ENCODE data around the gene NOM1.

Gene NOM1

DNA sequence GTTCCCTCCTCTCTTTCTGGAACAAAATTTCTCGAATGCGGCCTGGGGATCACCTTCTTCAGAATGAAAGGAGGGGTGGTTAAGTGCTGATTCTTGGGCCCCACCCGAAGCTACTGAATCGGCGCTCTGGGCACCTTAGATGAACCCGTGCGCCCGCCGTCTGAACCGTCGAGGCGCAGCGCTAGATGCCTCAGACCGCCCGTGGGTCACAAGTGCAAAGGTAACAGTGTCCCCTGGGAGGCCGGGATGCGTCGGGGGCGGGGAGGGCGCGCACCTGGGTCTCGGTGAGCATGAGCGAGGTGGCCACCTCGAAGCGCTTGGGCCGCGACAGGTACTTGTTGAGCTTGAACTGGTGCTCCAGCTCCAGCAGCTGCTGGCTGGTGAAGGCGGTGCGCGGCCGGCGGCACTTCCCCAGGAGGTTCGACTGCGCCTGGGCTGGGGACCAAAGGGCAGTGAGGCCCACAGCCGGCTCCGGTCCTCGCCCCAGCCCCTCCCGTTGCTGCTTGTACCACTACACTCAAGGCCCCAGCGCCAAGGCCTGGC is 56.8 kb downstream of the NOM1 start:
- TF ChIP-seq, protein P1, sequence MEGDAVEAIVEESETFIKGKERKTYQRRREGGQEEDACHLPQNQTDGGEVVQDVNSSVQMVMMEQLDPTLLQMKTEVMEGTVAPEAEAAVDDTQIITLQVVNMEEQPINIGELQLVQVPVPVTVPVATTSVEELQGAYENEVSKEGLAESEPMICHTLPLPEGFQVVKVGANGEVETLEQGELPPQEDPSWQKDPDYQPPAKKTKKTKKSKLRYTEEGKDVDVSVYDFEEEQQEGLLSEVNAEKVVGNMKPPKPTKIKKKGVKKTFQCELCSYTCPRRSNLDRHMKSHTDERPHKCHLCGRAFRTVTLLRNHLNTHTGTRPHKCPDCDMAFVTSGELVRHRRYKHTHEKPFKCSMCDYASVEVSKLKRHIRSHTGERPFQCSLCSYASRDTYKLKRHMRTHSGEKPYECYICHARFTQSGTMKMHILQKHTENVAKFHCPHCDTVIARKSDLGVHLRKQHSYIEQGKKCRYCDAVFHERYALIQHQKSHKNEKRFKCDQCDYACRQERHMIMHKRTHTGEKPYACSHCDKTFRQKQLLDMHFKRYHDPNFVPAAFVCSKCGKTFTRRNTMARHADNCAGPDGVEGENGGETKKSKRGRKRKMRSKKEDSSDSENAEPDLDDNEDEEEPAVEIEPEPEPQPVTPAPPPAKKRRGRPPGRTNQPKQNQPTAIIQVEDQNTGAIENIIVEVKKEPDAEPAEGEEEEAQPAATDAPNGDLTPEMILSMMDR (conservative IDR thresholded peaks at IDR 0.05): no peak
- peak overlapping the region; percentile 96 for H3K27ac ChIP-seq

DNA sequence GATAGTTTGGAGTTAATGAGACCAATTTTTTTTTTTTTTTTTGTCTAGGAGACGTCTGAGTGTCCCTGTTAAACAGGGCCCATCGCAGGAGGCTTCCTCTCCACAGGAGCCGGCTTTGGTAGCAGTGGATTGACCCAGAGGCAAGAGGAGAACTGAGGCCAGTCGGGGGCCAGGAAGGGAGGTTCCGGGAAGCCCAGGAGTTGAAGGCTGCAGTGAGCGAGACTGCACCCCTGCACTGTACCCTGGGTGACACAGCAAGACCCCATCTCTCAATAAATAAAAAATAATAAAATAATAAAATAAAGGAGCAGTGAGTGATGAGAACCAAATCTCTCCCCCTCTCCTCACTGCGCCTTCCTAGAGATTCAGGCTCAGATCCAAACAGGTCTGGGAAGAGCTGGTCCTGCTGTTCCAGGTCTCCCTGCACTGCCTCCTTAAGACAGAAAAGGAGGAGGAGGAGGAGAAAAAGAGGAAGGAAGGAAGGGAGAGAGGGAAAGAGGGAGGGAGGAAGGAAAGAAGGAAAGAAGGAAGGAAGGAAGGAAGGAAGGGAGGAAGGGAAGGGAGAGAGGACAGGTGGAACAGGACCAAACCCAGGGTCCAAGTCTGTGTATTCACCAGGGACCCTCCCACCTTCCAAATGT is 57.4 kb downstream of the NOM1 start:
- TF ChIP-seq, protein P1 (conservative IDR thresholded peaks at IDR 0.05): no peak
- peak overlapping the region; percentile 96 for H3K27ac ChIP-seq

DNA sequence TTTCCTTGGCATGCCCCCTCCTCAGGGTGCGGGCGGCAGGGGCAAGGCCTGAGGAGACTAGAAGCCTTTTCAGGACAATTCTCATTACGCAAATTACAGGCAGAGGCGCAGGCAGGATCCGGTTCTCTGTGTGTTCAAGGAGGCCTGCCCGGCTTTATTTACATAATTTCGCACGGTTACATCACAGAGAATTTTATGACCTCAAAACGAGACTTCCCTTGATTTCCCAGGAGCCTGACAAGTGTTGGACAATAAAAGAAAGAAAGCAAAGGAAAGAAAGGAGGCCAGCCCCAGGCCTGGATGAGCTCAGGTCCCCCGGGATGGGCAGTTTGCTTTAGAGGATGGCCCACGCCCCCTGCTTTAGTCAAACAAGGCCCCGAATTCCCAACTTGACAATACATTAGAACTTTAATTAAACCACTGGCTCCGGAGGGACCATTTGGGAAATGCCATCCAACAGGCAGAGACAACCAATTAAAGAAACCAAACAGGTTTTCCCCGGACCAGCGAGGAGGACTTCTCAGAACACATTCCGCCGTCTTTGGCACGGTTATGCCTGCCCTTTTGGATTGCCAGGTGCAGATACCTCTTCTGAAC is 58.1 kb downstream of the NOM1 start:
- H3K27ac ChIP-seq: peak overlapping the region; percentile 96

DNA sequence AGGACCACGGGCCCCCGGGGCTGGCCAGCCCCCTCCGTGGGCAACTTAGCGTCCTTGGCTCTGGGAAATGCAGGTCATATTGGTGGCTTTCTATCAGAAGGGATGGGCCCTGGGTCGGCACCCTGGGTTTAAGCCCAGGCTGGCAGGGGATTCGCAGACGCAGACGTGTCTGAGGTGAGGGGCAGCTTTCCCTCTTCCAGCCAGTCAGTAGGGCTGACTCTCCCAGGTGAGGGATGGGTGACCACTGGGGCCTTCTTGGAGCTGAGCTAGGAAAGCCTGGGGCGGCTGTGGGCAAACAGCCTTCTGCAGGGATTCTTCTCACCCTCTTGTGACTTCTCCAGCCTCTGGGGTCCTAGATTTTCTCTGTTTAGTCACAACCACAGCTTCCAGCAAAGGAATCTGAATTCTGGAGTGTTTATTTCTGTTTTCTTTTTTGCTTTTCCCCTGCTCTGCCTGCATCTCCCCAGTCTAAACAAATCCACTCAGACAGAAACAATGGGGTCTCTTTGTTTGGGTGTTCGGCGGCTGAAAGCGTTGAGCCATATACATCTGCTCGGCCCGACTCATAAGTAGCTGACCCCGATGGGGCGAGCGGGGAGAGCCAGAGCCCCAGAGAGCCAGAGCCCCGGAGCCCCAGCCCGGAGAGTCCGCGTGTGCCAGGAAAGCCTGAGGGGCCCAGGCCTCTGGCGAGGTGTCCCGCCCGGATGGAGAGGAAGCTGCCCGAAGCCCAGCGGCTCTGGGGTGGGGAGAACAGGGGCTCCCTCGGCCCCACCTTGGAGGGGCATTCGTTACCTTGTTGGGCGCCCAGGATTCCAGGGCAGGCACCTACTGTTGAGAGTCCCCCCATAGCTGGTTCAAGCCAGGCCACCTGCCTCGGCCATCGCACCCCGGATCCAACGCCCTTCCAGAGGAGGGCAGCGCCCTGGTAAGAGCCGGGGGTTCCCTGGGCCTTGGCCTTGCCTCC is 59.0 kb downstream of the NOM1 start:
- TF ChIP-seq, protein P1 (conservative IDR thresholded peaks at IDR 0.05): no peak

More for the DNA sequence above, 58.1 kb downstream of the NOM1 start:
- TF ChIP-seq, protein P1 (conservative IDR thresholded peaks at IDR 0.05): no peak

DNA sequence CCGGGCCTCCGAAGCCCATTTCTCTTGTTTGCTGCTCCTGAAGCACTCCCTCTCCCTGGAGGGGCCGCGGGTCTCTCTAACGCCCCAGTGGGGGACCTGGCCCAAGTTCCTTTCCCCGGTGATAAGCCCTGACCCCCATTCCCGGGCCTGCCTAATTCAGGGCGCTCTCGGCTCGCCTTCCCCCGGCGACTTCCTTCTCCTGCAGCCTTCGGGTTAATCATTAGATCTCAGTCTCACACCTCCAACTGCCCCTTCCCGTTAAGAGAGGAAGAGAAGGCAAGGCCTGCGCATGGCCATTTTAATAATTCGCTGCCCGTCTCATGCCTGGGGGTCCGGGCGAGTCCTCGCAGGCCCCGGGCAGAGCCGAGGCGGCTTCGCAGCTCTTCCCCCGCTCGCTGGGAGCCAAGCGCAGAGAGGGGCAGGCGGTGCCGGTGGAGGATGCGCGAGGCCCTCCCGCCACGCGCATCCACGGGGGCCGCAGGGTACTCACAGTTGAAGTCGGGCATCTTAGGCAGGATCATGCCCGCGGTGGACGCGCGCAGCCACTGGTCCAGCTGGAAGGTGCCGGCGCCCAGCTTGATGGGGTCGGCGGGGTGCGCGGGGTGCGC is 59.8 kb downstream of the NOM1 start:
- TF ChIP-seq, protein P1 (conservative IDR thresholded peaks at IDR 0.05): no peak
- peak overlapping the region; percentile 96 for H3K27ac ChIP-seq

More for the DNA sequence above, 59.0 kb downstream of the NOM1 start:
- peak overlapping the region; percentile 96 for H3K27ac ChIP-seq

DNA sequence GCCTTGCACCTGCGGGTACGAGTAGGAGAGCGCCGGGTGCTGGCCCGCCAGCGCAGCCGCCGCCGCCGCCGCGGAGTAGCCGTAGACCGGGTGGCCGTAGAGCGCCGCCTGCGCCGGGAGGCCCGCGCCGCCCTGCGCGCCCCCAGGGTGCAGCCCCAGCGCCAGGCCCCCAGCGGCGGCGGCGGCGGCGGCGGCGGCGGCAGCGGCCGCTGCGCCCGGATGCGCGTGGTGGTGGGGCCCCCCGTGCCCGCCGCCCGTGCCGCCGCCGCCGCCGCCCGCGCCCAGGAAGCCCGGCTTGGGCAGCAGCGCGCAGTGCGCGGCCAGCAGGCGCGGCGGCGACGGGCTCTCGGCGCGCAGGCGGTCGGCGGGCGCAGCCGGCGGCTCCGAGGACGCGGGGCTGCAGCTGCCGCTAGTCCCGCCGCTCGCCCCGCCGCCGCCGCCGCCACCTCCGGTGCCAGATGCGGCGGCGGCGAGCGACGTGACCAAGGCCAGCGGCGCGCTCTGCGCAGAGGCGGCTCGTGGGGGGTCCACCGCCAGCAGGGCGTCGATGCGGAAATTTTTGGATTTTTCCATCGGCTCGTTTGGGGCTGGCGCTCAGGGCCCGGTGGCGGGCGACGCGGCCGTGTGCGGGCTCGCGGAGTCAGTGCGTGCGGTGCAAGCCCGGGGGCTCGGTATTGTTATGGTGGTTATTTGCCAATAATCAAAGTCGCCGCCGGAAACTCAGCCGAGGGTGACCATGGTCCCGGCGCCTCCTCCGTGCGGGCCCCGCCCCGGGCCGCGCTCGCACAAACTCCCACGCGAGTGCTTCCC is 60.5 kb downstream of the NOM1 start:
- TF ChIP-seq, protein P1 (conservative IDR thresholded peaks at IDR 0.05): no peak
- peak overlapping the region; percentile 96 for H3K27ac ChIP-seq

All from VCaP (cell line).